Stimulated activated CD8-positive, alpha-beta memory T cell treated with anti-CD3 and anti-CD28 coated beads, Interleukin-7, amount 100 ng/mL, for 48 hours (primary cell): ENCODE measurements around the gene TNNI2.
"Not testable (repeated sequence)": the region's sequence is repeated elsewhere in the genome, so short reads cannot be mapped to it uniquely, and the experiment has no call there.

ENCODE experiments used
- DNase-seq, 2 donors: peaks; one replicate each; pipeline ENCODE4 v3.0.0-alpha.2; 2020; ENCODE audit warnings: low read depth in 1 of 2; ENCODE audit errors: extremely low read depth in 1 of 2

TNNI2 gene

DNA sequence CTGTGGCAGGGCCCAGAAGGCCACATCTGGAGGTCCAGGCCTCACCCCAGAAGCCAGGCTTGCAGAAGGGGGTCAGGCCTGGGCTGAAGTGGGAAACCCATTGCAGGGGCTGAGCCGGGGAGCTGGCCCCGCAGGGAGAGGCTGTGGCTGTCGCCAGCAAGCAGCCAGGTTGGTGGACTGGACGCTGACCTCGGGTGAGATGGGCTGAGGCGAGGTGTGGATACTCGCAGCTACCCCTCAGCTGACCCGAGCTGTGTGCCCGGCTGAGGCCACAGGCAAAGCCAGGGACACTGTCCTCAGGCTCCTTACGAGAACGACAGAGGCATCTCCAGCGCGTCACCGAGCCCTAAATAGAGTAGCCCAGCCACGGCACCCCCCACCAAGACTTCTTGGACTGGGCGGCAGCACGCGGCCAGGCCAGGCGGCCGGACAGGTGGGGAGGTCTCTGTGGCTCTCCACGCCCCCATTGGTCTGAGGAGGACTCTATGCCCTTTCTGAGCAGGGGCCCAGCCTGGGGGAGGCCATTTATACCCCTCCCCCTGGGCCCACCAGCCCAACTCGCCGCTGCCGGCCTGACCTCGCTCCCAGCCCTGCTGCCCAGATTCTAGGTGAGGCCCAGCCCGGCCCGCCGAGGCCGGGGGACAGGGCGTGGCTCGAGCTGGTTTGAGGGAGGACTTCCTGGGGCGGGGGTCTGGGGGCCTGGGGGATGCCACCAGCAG is at the start of gene TNNI2:
Gene TNNI2 (plus strand): TSS at position 556 of the 719 bp plus-strand sequence. CDS start 716 bp downstream, outside the sequence.
- DNase-seq = no peak

DNA sequence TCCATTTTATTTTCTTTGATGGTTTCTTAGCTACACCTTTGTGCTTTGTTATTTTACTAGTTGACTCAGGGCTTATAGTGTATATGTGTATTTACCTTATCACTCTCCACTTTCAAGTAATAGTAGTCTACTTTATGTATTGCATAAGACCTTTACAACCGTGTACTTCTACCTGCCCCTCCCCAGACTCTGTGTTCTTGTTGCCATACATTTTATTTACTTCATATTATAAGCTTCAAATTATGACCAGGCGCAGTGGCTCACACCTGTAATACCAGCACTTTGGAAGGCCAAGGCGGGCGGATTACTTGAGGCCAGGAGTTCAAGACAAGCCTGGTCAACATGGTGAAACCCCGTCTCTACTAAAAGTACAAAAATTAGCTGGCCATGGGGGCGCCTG is 46.9 kb upstream of the TNNI2 start:
- DNase-seq = no peak

DNA sequence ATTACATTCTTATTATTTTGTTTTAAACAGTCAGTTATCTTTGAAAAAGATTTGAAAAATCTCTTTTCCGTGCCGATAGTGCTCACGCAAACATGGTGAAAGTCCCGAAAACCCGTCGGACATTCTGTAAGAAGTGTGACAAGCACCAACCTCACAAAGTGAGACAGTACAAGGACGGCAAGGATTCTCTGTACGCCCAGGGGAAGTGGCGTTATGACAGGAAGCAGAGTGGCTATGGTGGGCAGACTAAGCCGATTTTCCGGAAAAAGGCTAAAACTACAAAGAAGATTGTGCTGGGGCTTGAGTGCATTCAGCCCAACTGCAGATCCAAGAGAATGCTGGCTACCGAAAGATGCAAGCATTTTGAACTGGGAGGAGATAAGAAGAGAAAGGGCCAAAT is 46.3 kb upstream of the TNNI2 start:
- DNase-seq = peak in 1 of 2 donors; percentile 26

DNA sequence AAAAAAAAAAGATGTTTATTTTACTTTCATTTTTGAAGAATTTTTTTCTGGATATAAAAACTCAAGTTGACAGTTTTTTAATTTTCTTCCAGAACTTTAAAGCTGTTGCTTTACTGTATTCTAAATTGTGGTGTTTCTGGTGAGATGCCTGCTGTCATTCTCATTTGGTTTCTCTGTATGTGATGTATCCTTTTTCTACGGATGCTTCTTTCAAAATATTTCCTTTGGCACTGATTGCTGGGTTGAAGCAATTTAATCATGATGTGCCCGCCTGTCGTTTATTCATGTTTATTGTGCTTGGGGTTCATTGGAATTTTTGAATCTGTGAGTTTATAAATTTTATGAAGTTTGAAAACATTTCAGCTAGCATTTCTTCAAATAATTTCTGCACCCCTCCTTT is 45.7 kb upstream of the TNNI2 start:
- DNase-seq = no peak

DNA sequence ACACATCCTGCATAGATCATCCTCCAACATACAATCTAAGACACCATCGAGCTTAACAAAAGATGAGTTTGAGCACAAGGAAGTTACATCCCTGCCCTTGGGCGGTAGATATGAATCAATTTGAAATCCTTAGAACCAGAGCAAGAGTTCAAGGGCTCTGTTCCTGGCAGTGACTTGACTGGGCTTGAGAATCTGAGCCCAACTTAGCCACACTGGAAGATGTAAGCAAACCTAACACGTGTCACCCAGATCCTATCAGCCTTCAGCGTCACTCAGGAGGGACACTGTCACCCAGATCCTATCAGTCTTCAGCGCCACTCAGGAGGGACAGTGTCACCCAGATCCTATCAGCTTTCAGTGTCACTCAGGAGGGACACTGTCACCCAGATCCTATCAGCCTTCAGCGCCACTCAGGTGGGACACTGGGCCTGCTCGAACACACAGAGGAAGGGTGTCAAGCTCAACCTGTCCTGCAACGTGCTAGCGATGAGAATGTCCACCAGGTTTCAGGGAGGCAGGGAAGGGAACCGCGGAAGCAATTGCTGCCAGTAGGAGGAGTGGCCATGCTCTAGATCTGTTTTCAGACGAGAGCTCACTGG is 42.3 kb upstream of the TNNI2 start:
- DNase-seq = peak in 1 of 2 donors; percentile 5

DNA sequence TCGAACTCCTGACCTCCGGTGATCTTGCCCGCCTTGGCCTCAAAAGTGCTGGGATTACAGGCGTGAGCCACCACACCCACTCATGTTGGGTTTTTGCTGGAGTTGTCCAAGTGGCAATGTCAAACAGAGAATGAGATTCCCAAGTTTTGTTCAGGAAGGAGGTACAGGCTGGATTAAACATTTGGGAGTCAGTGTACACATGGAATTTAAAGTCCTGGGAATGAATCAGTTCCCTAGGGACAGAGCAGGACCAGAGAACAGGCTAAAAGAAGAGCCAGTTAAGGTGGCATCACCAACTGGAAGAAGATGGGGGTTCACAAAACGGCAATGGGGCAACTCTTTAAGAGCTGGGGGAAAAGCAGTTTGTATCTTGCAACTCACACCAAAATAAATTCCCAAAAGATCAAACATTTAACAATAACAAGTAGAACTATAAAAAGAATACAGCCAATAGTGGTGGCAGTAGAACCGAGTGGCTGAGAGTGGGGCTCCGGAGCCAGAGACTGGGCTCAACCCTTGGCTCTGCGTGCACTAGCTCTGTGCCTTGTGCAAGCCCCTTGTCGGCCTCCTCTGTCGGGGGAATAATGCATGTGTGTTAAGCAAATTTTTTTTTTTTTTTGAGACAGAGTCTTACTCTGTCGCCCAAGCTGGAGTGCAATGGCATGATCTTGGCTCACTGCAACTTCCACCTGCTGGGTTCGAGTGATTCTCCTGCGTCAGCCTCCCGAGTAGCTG is 41.2 kb upstream of the TNNI2 start:
- no peak for DNase-seq

DNA sequence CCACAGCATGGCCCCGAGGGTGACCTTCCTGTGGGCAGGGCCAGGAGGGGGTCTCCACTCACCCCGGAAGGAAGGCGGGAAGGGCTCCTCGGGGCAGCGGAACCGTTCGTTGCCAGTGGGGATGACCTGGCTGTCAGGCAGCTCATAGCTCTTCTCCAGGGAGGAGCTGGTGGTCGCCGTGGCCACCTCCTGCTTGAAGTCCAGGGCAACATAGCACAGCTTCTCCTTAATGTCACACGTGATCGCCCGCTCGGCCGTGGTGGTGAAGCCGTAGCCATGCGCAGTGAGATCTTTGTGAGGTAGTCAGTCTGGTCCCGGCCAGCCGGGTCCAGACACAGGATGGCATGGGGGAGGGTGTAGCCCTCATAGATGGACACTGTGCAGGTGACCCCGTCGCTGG is 35.5 kb upstream of the TNNI2 start:
- DNase-seq = no peak

DNA sequence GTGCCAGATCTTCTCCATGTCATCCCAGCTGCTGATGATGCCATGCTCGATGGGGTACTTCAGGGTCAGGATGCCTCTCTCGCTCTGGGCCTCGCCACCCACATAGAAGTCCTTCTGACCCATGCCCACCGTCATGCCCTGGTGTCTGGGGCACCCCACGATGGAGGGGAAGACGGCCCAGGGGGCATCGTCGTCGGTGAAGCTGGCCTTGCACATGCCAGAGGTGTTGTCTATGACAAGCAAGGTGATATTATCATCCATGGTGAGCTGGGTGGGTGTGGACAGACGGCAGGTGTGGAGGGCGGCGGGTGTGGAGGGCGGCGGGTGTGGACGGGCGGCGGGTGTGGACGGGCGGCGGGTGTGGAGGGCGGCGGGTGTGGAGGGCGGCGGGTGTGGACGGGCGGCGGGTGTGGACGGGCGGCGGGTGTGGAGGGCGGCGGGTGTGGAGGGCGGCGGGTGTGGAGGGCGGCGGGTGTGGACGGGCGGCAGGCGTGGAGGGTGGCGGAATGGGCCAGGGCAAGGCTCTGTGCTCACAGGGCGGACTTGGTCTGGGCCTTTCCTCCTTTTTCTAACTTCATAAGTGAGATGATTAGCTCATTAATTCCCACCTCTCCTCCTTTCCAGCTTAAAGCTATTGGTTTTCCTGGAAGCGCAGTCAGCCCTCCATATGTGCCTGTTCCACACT is 34.8 kb upstream of the TNNI2 start:
- DNase-seq = not testable (repeated sequence)

DNA sequence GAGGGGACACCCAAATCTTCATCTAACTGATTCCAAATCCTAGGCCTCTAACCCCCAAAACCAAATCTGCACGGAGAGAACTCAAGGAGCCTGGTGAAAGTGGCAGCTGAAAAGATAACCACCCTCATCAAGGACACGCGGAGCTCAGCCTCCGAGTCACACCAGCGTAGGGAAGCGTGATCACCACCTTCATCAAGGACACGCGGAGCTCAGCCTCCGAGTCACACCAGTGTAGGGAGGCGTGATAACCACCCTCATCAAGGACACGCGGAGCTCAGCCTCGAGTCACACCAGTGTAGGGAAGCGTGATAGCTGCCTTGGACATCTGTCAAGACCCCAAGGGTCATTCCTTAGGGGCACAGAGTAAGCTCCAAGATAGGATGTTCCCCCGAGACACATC is 33.3 kb upstream of the TNNI2 start:
- no peak for DNase-seq

DNA sequence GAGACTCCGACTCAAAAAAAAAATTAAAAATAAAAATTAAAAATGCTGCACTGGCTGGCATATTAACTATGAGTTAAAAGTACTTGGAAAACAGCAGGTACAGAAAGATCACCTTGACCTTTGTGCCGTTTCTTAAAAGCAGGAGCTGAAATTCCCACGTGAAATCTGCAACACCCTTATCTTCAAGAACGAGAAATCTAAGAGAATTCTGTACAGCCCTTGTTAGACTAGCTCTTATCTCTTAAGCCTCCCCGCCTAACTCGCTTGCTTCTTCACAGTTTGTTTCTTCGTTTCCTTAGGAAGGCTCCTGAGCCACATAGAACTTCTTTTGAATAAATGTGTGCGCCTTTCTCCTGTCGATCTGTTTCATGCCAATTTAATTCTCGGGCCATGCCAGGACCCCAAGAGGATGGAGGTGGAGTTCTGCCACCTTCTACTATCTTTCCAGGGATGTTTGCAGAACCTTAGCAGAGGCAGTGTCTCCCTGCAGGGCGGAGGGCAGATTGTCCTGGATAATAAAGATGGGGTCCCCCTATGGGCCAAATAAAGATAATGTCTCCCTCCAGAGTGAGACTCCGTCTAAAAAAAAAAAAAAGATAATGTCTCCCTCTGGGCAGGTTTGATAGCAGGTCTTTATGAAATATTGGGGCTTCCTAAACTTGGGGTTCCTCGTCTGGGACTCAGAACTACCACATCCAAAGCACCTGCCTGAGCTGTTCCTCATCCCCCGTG is 31.4 kb upstream of the TNNI2 start:
- DNase-seq = no peak

DNA sequence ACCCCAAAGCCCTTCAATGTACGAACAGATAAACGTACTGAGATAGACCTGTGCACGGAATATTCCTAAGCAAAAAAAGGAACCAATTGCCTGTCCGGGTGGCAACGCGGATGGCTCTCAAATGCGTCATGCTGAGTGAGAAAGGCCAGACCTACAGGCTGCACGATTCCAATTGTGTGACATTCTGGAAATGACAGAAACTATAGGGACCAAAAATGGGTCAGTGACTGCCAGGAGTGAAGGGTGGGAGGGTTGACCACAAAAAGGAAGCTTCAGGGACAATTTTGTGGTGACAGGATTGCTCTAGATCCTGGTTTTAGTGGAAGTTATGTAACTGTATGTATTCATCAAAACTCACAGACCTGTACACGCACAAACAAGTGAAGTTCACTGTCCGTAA is 28.0 kb upstream of the TNNI2 start:
- no peak for DNase-seq

DNA sequence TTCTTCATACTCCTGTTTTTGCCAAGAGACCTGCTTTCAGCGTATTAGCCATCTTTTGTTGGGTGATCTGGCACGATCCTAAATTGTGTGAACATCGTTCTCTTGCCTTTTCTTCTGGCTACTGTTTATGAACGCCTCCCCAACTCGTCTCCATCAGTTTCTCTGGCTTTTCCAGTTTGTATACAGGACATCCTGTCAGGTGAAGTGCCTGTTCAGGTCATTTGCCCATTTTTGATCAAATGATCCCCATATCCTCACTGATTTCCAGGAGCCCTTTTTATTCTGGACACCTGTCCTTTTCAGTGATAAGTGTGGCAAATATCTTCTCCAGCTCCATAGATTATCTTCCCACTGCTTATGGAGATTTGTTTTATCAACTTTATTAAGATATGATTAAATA is 26.5 kb upstream of the TNNI2 start:
- DNase-seq = no peak

DNA sequence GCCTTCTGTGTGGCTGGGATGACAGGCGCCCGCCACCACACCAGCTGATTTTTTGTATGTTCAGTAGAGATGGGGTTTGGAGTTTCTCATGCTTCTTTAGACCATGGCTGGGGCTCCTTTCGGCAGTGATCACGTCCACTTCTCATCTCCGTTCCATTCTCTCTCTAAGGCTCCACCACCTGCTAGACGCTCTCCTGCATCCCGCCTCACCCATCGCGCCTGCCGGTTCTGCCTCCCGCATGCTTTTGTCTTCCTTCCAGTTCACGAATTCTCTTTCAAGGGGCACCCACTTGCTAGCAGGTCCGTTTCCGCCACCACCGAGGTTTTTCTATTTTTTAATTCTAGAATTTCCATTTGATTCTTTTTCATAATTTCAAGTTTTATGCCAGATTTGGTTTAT is 26.0 kb upstream of the TNNI2 start:
- no peak for DNase-seq

DNA sequence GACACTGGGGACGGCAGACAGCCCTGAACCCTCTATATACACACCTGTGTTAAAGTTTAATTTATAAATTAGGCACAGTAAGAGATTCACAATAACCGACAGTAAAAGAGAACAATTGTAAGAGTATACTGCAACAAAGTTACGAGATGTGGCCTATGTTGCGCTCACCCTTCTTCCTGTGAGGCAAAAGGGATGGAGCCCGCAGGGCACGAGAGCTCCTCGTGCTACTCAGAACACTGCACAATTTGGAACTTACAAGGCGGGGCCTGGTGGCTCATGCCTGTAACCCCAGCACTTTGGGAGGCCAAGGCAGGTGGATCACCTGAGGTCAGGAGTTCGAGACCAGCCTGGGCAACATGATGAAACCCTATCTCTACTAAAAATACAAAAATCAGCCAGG is 25.4 kb upstream of the TNNI2 start:
- DNase-seq = not testable (repeated sequence)

DNA sequence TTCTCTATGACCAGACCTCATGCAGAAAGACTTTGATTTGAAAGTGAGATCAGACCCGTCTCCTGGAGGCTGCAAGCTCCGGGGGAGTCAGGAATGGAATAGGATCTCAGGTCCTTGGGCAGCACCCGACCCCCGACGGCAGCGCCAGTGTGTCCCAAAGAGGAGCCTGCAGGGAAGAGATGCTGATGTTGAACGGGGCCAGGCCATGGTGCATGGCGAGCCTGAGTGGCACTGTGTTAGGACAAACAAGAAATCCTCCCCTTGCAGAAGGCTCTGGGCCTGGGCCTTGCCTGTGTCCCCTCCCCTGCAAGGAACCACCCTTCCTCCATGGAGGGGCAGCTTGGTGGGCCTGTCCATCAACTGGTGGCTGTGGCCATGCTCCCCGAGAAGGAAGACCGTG is 24.1 kb upstream of the TNNI2 start:
- no peak for DNase-seq

DNA sequence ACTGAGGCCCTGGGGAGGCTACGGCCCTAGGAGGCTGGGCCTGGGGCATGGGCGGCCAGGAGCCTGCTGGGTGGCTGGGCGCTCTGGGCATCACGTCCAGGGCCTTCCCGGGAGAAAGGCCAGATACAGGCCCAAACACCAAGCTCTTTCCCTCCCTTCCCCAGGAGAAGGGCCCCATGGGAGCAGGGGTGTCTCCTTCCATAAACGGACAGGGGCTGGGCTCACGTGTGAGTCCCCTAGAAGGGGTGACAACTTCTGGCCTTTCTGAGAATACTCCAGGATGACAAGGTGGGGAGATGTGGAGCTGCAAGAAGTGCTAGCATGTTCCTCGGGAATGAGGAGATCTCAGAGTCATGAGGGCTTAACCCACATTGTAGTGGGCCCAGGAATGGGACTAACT is 23.5 kb upstream of the TNNI2 start:
- no peak for DNase-seq

DNA sequence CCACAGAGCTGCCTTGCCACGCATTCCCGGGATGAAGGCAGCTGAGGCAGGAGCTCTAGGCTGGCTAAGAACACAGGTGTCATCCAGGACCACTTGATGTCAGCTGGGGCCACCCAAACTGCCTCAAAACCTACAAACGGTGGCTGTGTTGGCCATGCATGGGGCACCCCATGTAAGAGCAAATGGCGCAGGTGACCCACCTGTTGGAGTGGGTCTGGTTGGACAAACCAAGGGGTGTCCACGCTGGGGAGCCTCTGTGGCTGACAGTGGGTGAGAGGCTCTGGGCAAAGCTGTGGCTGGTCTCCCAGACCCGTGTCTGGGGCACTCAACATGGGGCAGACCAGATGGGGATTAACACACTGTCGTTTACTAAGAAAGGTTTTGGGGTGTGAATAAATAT is 23.0 kb upstream of the TNNI2 start:
- no peak for DNase-seq

DNA sequence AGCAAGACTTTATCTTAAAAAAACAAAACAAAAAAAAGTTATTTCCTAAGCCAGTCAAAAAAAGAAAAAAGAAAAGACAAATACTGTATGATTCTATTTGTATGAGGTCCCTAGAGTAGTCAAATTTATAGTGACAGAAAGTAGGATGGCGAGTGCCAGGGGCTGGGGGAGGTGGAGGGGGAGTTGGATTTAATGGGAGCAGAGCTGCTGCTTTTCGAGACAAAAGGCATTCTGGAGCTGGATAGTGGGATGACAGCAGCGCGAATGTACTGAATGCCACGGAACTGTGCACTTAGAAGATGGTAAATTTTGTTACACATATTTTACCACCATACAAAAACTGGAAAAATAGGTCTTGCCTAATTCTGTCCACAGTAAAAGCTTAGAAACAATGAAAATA is 21.8 kb upstream of the TNNI2 start:
- no peak for DNase-seq

DNA sequence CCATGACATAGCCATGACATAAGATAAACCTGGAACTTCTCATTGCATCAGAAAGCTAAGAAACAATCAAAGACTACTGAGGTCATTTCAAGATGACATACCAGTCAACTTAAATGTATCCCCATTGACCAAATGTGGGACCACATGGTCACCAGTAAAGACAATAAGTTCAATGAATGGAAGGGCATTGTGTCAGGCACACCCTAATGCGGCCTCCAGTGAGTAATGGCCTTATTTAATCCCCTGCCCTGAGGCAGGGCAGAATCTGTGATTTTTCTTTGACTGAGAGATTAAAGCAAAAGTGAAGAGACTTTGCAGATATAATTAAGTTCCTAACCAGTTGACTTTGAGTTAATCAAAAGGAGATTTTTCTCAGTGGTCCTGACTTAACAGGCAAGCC is 21.3 kb upstream of the TNNI2 start:
- no peak for DNase-seq

DNA sequence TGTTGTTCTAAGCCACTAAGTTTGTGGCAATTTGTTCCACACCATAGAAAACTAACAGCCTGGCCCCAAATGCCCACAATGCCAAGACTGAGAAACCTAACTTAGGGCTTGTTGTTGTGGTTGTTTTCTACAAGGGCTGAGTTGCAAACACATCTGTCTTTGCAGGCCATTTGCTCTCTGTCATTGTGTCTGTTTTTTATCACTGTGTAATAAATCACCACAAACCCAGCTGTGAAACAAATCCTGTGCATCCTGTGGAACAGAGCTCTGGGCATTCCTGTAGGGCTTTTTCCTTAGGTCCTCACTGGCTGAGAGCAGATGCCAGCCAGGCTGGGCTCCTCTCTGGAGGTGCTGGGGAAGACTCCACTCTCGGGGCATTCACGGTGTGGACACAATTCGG is 19.7 kb upstream of the TNNI2 start:
- no peak for DNase-seq
